GM18526 (cell line): ENCODE data around the gene SDK2.

ENCODE experiments used
- POLR2A ChIP-seq: IDR thresholded peaks from 3 replicates; pipeline ENCODE4 v1.6.1; 2011; ENCODE audit not compliant: insufficient read length; ENCODE audit errors: extremely low read depth

Gene SDK2

GRCh38 chr17:73478334-73478733 is 165.9 kb downstream of the SDK2 start:
- TF ChIP-seq POLR2A: no peak

- no peak for TF ChIP-seq POLR2A
Measured at GRCh38 chr17:73476890-73477350, 167.3 kb downstream of the SDK2 start.

- TF ChIP-seq POLR2A: no peak
Measured at GRCh38 chr17:73474370-73474988, 169.8 kb downstream of the SDK2 start.

- TF ChIP-seq POLR2A: no peak
Measured at GRCh38 chr17:73471924-73472323, 172.3 kb downstream of the SDK2 start.

GRCh38 chr17:73470316-73470826 is 173.9 kb downstream of the SDK2 start:
- TF ChIP-seq POLR2A: no peak

- no peak for TF ChIP-seq POLR2A
Measured at GRCh38 chr17:73469311-73469710, 174.9 kb downstream of the SDK2 start.

GRCh38 chr17:73468221-73468620 is 176.0 kb downstream of the SDK2 start:
- TF ChIP-seq POLR2A: no peak

GRCh38 chr17:73467651-73468050 is 176.6 kb downstream of the SDK2 start:
- no peak for TF ChIP-seq POLR2A

- no peak for TF ChIP-seq POLR2A
Measured at GRCh38 chr17:73466704-73467433, 177.4 kb downstream of the SDK2 start.

GRCh38 chr17:73465953-73466230 is 178.4 kb downstream of the SDK2 start:
- no peak for TF ChIP-seq POLR2A

GRCh38 chr17:73465130-73465952 is 178.9 kb downstream of the SDK2 start:
- TF ChIP-seq POLR2A: no peak

- no peak for TF ChIP-seq POLR2A
Measured at GRCh38 chr17:73464447-73464846, 179.8 kb downstream of the SDK2 start.

GRCh38 chr17:73463821-73464220 is 180.4 kb downstream of the SDK2 start:
- no peak for TF ChIP-seq POLR2A

- no peak for TF ChIP-seq POLR2A
Measured at GRCh38 chr17:73462823-73463222, 181.4 kb downstream of the SDK2 start.

- no peak for TF ChIP-seq POLR2A
Measured at GRCh38 chr17:73459980-73460379, 184.3 kb downstream of the SDK2 start.

- no peak for TF ChIP-seq POLR2A
Measured at GRCh38 chr17:73455767-73456166, 188.5 kb downstream of the SDK2 start.
